ENCODE results near the gene PACSIN2.

GRCh38 chr22:42937164-42937843 is 77.6 kb downstream of the PACSIN2 start:
- TF ChIP-seq EZH2phosphoT487 (IDR thresholded peaks at IDR 0.05; ENCODE audit: borderline replicate concordance, low read length) (no peak), CTCF (IDR thresholded peaks at IDR 0.05; ENCODE audit: low read depth, low read length, poor library complexity, severe bottlenecking) (no peak)

Data from DOHH2 (cell line).